Right ventricle myocardium superior (tissue), 1 donor: Measurements from ENCODE around the gene SNTG2. TPM values are rescaled to one million over a fixed set of nuclear protein-coding genes. Genes with fewer than 3 reads are reported as not detected.
"Not testable (repeated sequence)": the region's sequence is repeated elsewhere in the genome, so short reads cannot be mapped to it uniquely, and the experiment has no call there.

Source experiments
- ATAC-seq: fragments of 200-7000 bp; cut with Tn5 transposase; one replicate; pipeline ENCODE4 v1.9.1; 2020; ENCODE audit warnings: mild to moderate bottlenecking; ENCODE audit not compliant: poor library complexity
- DNase-seq: peaks from one replicate; pipeline ENCODE4 v3.0.0-alpha.2; 2020
- intact Hi-C: fragments of 100-400 bp; cut with DNase I; formaldehyde crosslinking; loops from one replicate; pipeline ENCODE4 v1.11.2; 2022
- total RNA-seq: library from RNA; stranded (reverse); fragmentation: NEBNext Ultra II Directional; extraction: Animal tissue kit (Norgen Biotek cat#: 25700); gene quantifications from one replicate; pipeline ENCODE4 v1.2.1, GENCODE V29; 2021
- donor health status: DM: no; HTN: yes; CAD: no; lungs with severe emphysema.

Gene SNTG2
- total RNA-seq, 1 donor from 2014 or later = 0.73 TPM

- DNase-seq = no peak
- intact Hi-C loops = no loop called here
- no peak for ATAC-seq
Observed at GRCh38 chr2:1193801-1194200, 243.2 kb downstream of the SNTG2 start.

- DNase-seq (no peak), ATAC-seq (no peak)
- intact Hi-C loops = no loop called here
Observed at GRCh38 chr2:1203772-1204171, 253.1 kb downstream of the SNTG2 start.

- intact Hi-C loops = no loop called here
- no peak for ATAC-seq
- no peak for DNase-seq
Observed at GRCh38 chr2:1205853-1206252, 255.2 kb downstream of the SNTG2 start.

- no peak for DNase-seq
- intact Hi-C loops = no loop called here
- ATAC-seq = no peak
Observed at GRCh38 chr2:1207962-1208510, 257.4 kb downstream of the SNTG2 start.

GRCh38 chr2:1208522-1208921 is 257.9 kb downstream of the SNTG2 start:
- ATAC-seq (no peak), DNase-seq (no peak)
- intact Hi-C loops = no loop called here

GRCh38 chr2:1209246-1209645 is 258.6 kb downstream of the SNTG2 start:
- intact Hi-C loops = no loop called here
- ATAC-seq (no peak), DNase-seq (no peak)

GRCh38 chr2:1209761-1210160 is 259.1 kb downstream of the SNTG2 start:
- intact Hi-C loops = no loop called here
- no peak for DNase-seq
- ATAC-seq = no peak

GRCh38 chr2:1210352-1210751 is 259.7 kb downstream of the SNTG2 start:
- intact Hi-C loops = no loop called here
- DNase-seq (no peak), ATAC-seq (no peak)

- ATAC-seq (no peak), DNase-seq (no peak)
- intact Hi-C loops = no loop called here
Observed at GRCh38 chr2:1219901-1220573, 269.4 kb downstream of the SNTG2 start.

GRCh38 chr2:1222056-1222455 is 271.4 kb downstream of the SNTG2 start:
- no peak for ATAC-seq

GRCh38 chr2:1223791-1224190 is 273.1 kb downstream of the SNTG2 start:
- no peak for DNase-seq
- ATAC-seq = no peak
- intact Hi-C loops = no loop called here

More at GRCh38 chr2:1222056-1222455, 271.4 kb downstream of the SNTG2 start:
- DNase-seq = no peak
- intact Hi-C loops = no loop called here

- DNase-seq (no peak), ATAC-seq (no peak)
- intact Hi-C loops = no loop called here
Observed at GRCh38 chr2:1224901-1225300, 274.3 kb downstream of the SNTG2 start.

- intact Hi-C loops = no loop called here
- no peak for DNase-seq
- no peak for ATAC-seq
Observed at GRCh38 chr2:1226766-1227165, 276.1 kb downstream of the SNTG2 start.

GRCh38 chr2:1227274-1227900 is 276.7 kb downstream of the SNTG2 start:
- ATAC-seq (peak; percentile 38), DNase-seq (peak; percentile 74)
- intact Hi-C loops = no loop called here

GRCh38 chr2:1229596-1229995 is 278.9 kb downstream of the SNTG2 start:
- not testable (repeated sequence) for ATAC-seq, DNase-seq

GRCh38 chr2:1230155-1230893 is 279.7 kb downstream of the SNTG2 start:
- no peak for DNase-seq
- no peak for ATAC-seq
- intact Hi-C loops = no loop called here

More at GRCh38 chr2:1229596-1229995, 278.9 kb downstream of the SNTG2 start:
- intact Hi-C loops = not testable (repeated sequence)

GRCh38 chr2:1231466-1232063 is 280.9 kb downstream of the SNTG2 start:
- ATAC-seq = no peak
- no peak for DNase-seq
- intact Hi-C loops = no loop called here

- no peak for ATAC-seq
- no peak for DNase-seq
- intact Hi-C loops = no loop called here
Observed at GRCh38 chr2:1233281-1233680, 282.6 kb downstream of the SNTG2 start.

GRCh38 chr2:1234731-1235308 is 284.2 kb downstream of the SNTG2 start:
- ATAC-seq = no peak
- intact Hi-C loops = no loop called here
- DNase-seq = no peak
